ENCODE measurements around the gene KNL1. TPM values are rescaled to one million over a fixed set of nuclear protein-coding genes. Genes with fewer than 3 reads are reported as not detected.
"Not testable (repeated sequence)": the region's sequence is repeated elsewhere in the genome, so short reads cannot be mapped to it uniquely, and the experiment has no call there.

KNL1 gene
- total RNA-seq, 1 experiment from 2014 or later = 11.4 TPM

- peaks cover 21% of the 10 kb centered on the region for H3K4me1 Mint-ChIP-seq (ENCODE audit: insufficient read depth, unreplicated experiment)
- CTCF ChIA-PET = interaction anchor here (1.0 to 4.2 kb wide), 2 partner anchors 20 to 50 kb away, joined by 3 to 20 read pairs; no protein-coding TSS in a partner anchor
- POLR2A ChIA-PET = interaction anchor here (0.6 to 2.2 kb wide), 26 partner anchors 10 to 465 kb away, joined by 3 to 20 read pairs (median 4); partner anchors contain the start of genes BAHD1, C15orf62, IVD and KNL1
- H3K27ac Mint-ChIP-seq (ENCODE audit: low read depth, unreplicated experiment) = peak within 1 kb of the TSS; percentile 90
- H3K36me3 Mint-ChIP-seq (ENCODE audit: insufficient read depth, unreplicated experiment) = peaks cover 37% of the 10 kb centered on the region
- H3K9me3 Mint-ChIP-seq (ENCODE audit: unreplicated experiment) = no peaks in the 10 kb centered on the region
- DNase-seq (ENCODE audit: unreplicated experiment) = peak; percentile 94
- intact Hi-C loops (cut with micrococcal nuclease) = loop anchor here (10.0 kb wide), 1 partner anchor 125 kb away; the partner anchor contains the start of gene BAHD1
- H3K27me3 Mint-ChIP-seq (ENCODE audit: insufficient read depth, unreplicated experiment) = no peaks in the 10 kb centered on the region
- BruUV-seq (replicated peaks) = TSS peak; percentile 75
- H3K4me3 Mint-ChIP-seq (ENCODE audit: unreplicated experiment) = peak within 1 kb of the TSS; percentile 87
- no peak for TF ChIP-seq CTCF (IDR thresholded peaks at IDR 0.05; ENCODE audit: unreplicated experiment)
Measured at GRCh38 chr15:40569129-40569953, 24.7 kb upstream of the KNL1 start, which contains the start of gene RPUSD2. Gene RPUSD2, plus strand, starts transcription at chr15:40569299. Its CDS starts 39 bp downstream, at chr15:40569338.

- Mint-ChIP-seq H3K27me3 (ENCODE audit: insufficient read depth, unreplicated experiment) (no peaks in the 10 kb centered on the region), H3K4me3 (ENCODE audit: unreplicated experiment) (no peak overlapping the region), H3K27ac (ENCODE audit: low read depth, unreplicated experiment) (no peak overlapping the region), H3K36me3 (ENCODE audit: insufficient read depth, unreplicated experiment) (peaks cover 32% of the 10 kb centered on the region), H3K4me1 (ENCODE audit: insufficient read depth, unreplicated experiment) (peaks cover 10% of the 10 kb centered on the region), H3K9me3 (ENCODE audit: unreplicated experiment) (no peaks in the 10 kb centered on the region)
- intact Hi-C loops (cut with micrococcal nuclease) = no loop called here
- ChIA-PET POLR2A (interaction anchor here (0.6 kb wide), 1 partner anchor 173 kb away, joined by 3 read pairs; no protein-coding TSS in a partner anchor), CTCF (interaction anchor here (0.6 to 1.4 kb wide), 3 partner anchors 14 to 666 kb away, joined by 3 to 5 read pairs (median 4); no protein-coding TSS in a partner anchor)
- no TSS peak for BruUV-seq (replicated peaks)
- no peak for TF ChIP-seq CTCF (IDR thresholded peaks at IDR 0.05; ENCODE audit: unreplicated experiment)
- no peak for DNase-seq (ENCODE audit: unreplicated experiment)
Measured at GRCh38 chr15:40575113-40575512, 18.9 kb upstream of the KNL1 start.

- BruUV-seq (replicated peaks); H3K4me3 Mint-ChIP-seq (ENCODE audit: unreplicated experiment); H3K4me1 Mint-ChIP-seq (ENCODE audit: insufficient read depth, unreplicated experiment); CTCF ChIA-PET; DNase-seq (ENCODE audit: unreplicated experiment); intact Hi-C loops (cut with micrococcal nuclease); H3K27me3 Mint-ChIP-seq (ENCODE audit: insufficient read depth, unreplicated experiment); H3K27ac Mint-ChIP-seq (ENCODE audit: low read depth, unreplicated experiment); H3K9me3 Mint-ChIP-seq (ENCODE audit: unreplicated experiment); POLR2A ChIA-PET: not testable (repeated sequence)
- peaks cover 25% of the 10 kb centered on the region for H3K36me3 Mint-ChIP-seq (ENCODE audit: insufficient read depth, unreplicated experiment)
Measured at GRCh38 chr15:40576914-40577313, 17.1 kb upstream of the KNL1 start.

GRCh38 chr15:40578892-40579291, 15.2 kb upstream of the KNL1 start:
- Mint-ChIP-seq H3K27me3 (ENCODE audit: insufficient read depth, unreplicated experiment) (no peaks in the 10 kb centered on the region), H3K9me3 (ENCODE audit: unreplicated experiment) (no peaks in the 10 kb centered on the region), H3K27ac (ENCODE audit: low read depth, unreplicated experiment) (no peak overlapping the region), H3K4me1 (ENCODE audit: insufficient read depth, unreplicated experiment) (no peaks in the 10 kb centered on the region), H3K4me3 (ENCODE audit: unreplicated experiment) (no peak overlapping the region), H3K36me3 (ENCODE audit: insufficient read depth, unreplicated experiment) (peaks cover 5% of the 10 kb centered on the region)
- ChIA-PET CTCF (no interaction called here), POLR2A (no interaction called here)
- TF ChIP-seq CTCF (IDR thresholded peaks at IDR 0.05; ENCODE audit: unreplicated experiment) = no peak
- intact Hi-C loops (cut with micrococcal nuclease) = no loop called here
- BruUV-seq (replicated peaks) = no TSS peak
- DNase-seq (ENCODE audit: unreplicated experiment) = no peak

- DNase-seq (ENCODE audit: unreplicated experiment); H3K4me3 Mint-ChIP-seq (ENCODE audit: unreplicated experiment); H3K36me3 Mint-ChIP-seq (ENCODE audit: insufficient read depth, unreplicated experiment); H3K27ac Mint-ChIP-seq (ENCODE audit: low read depth, unreplicated experiment); BruUV-seq (replicated peaks); CTCF ChIA-PET; H3K9me3 Mint-ChIP-seq (ENCODE audit: unreplicated experiment); H3K4me1 Mint-ChIP-seq (ENCODE audit: insufficient read depth, unreplicated experiment); H3K27me3 Mint-ChIP-seq (ENCODE audit: insufficient read depth, unreplicated experiment); intact Hi-C loops (cut with micrococcal nuclease): not testable (repeated sequence)
- POLR2A ChIA-PET = interaction anchor here (1.2 to 1.4 kb wide), 2 partner anchors 13 kb away, joined by 3 to 4 read pairs; partner anchors contain the start of gene RPUSD2
Measured at GRCh38 chr15:40581796-40582195, 12.3 kb upstream of the KNL1 start.
